C4-2B (cell line): Measurements from ENCODE around the gene PIAS4.

Source experiments
- H3K27ac ChIP-seq: fragments of 450-650 bp; 2 replicates; pipeline ENCODE4 v1.5.1; 2017
- CTCF ChIP-seq: fragments of 450-650 bp; conservative IDR thresholded peaks from 2 replicates; pipeline ENCODE4 v1.5.1; 2017; ENCODE audit warnings: mild to moderate bottlenecking
- ZFX ChIP-seq: fragments of 450-650 bp; IDR thresholded peaks from 2 replicates; pipeline ENCODE4 v1.6.1; 2017

The PIAS4 gene

DNA sequence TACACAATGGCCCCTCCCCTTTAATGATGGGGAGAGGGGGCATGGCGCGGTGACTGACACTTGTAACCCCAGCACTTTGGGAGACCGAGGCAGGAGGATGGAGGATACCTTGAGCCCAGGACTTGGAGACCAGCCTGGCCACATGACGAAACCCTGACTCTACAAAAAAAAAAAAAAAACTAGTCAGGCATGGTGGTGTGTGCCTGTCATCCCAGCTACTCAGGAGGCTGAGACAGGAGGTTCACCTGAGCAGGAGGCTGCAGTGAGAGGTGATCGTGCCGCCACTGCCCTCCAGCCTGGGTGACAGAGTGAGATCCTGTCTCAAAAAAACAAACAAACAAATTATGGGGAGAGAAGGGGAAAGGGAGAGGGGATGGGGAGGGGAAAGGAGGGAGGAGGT lies 72.9 kb downstream of the PIAS4 start:
- H3K27ac ChIP-seq, result no peak overlapping the region
- no peak for TF ChIP-seq CTCF
- TF ChIP-seq ZFX, result no peak

- TF ChIP-seq ZFX (no peak), CTCF (no peak)
- no peak overlapping the region; the same call in 1 of the 2 replicates for H3K27ac ChIP-seq
Measured at GRCh38 chr19:4081441-4082129, 74.0 kb downstream of the PIAS4 start.

GRCh38 chr19:4082172-4082571 lies 74.6 kb downstream of the PIAS4 start:
- no peak overlapping the region; the same call in 1 of the 2 replicates for H3K27ac ChIP-seq
- TF ChIP-seq ZFX (no peak), CTCF (no peak)

GRCh38 chr19:4083677-4084546 lies 76.4 kb downstream of the PIAS4 start:
- TF ChIP-seq ZFX (peak; percentile 94; the same call in 1 of the 2 replicates), CTCF (no peak)
- peak overlapping the region; percentile 82 for H3K27ac ChIP-seq

DNA sequence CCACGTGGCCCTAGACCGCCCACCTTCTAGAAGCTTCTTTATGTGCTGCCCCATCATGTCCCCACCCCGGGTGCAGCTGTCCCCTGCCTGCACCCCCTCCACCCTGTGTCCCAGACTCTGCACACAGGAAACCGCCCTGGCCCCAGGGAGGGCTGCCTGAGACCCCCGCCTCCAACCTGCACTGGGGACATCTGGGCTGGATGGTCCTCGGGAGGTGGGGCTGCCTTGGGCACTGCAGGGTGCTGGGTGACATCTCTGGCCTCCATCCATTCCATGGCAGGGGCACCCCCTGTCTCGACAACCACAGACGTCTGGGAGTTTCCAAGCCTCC lies 77.0 kb downstream of the PIAS4 start:
- TF ChIP-seq CTCF (no peak), ZFX (no peak)
- H3K27ac ChIP-seq, result peak overlapping the region; percentile 82

DNA sequence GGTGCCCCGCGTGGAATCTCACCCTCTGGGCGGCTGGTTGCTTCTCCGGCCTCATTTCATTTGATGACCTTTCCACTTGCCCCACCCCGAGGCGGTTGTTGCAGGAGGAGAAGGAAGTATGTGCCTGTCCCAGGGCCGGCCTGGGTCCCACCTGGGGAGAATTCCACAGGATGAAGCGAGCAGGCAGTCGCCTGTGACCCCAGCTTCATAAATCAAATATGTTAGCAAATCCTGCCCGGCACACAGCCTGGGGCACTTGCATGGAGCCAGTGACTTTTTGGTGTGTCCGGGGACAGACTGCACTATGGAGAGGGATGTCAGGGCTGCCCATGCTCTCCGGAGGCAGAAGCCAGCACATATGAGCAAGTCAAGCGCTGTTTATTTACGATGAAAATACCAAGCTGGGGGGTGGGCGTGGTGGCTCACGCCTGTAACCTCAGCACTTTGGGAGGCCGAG lies 78.9 kb downstream of the PIAS4 start:
- H3K27ac ChIP-seq, result no peak overlapping the region
- no peak for TF ChIP-seq CTCF
- no peak for TF ChIP-seq ZFX
